Forelimb muscle (tissue), 1 donor: ENCODE measurements around the gene MOB3B. TPM values are rescaled to one million over a fixed set of nuclear protein-coding genes. Genes with fewer than 3 reads are reported as not detected.

Experiments
- DNase-seq: peaks from one replicate; pipeline ENCODE4 v3.0.0-alpha.2; 2013; ENCODE audit warnings: low read depth
- polyA plus RNA-seq: library from polyadenylated mRNA; unstranded; fragments of 120-200 nt; gene quantifications from one replicate; pipeline ENCODE4 v1.2.1, GENCODE V29; 2013; ENCODE audit not compliant: insufficient read length

MOB3B gene
- polyA plus RNA-seq, 1 donor, result 2.0 TPM

GRCh38 chr9:27541740-27542139, 12.1 kb upstream of the MOB3B start:
- no peak for DNase-seq

GRCh38 chr9:27540502-27540901, 10.9 kb upstream of the MOB3B start:
- no peak for DNase-seq

- peak; percentile 68 for DNase-seq
These were observed 10.1 kb upstream of the MOB3B start for GRCh38 chr9:27539479-27540441.

GRCh38 chr9:27538647-27539046, 9.0 kb upstream of the MOB3B start:
- DNase-seq, result no peak

- no peak for DNase-seq
These were observed 8.1 kb upstream of the MOB3B start for GRCh38 chr9:27537756-27538155.

- no peak for DNase-seq
These were observed 7.4 kb upstream of the MOB3B start for GRCh38 chr9:27537027-27537435.

- no peak for DNase-seq
These were observed 6.6 kb upstream of the MOB3B start for GRCh38 chr9:27536168-27536567.

- no peak for DNase-seq
These were observed 6.1 kb upstream of the MOB3B start for GRCh38 chr9:27535701-27536118.

GRCh38 chr9:27534658-27535209, 5.1 kb upstream of the MOB3B start:
- no peak for DNase-seq

GRCh38 chr9:27534131-27534530, 4.5 kb upstream of the MOB3B start:
- DNase-seq, result no peak

GRCh38 chr9:27533311-27533710, 3.7 kb upstream of the MOB3B start:
- DNase-seq, result no peak

GRCh38 chr9:27532046-27532445, 2.4 kb upstream of the MOB3B start:
- no peak for DNase-seq

GRCh38 chr9:27530915-27531755, 1.5 kb upstream of the MOB3B start:
- DNase-seq, result no peak

- no peak for DNase-seq
These were observed 713 bp downstream of the MOB3B start for GRCh38 chr9:27528886-27529315.

GRCh38 chr9:27528076-27528885, 1.3 kb downstream of the MOB3B start:
- DNase-seq, result no peak

- no peak for DNase-seq
These were observed 1.9 kb downstream of the MOB3B start for GRCh38 chr9:27527702-27528075.

GRCh38 chr9:27524236-27524635, 5.4 kb downstream of the MOB3B start, which contains the start of gene IFNK:
IFNK (plus strand) TSS chr9:27524290; CDS start chr9:27524337, 47 bp downstream.
- DNase-seq, result no peak

GRCh38 chr9:27523141-27523540, 6.5 kb downstream of the MOB3B start:
- DNase-seq, result no peak

GRCh38 chr9:27520986-27521385, 8.6 kb downstream of the MOB3B start:
- DNase-seq, result no peak

GRCh38 chr9:27519466-27520465, 9.8 kb downstream of the MOB3B start:
- DNase-seq, result no peak
